Psoas muscle (tissue), 8 donors: ENCODE results near the gene UTP11. TPM values are rescaled to one million over a fixed set of nuclear protein-coding genes. Genes with fewer than 3 reads are reported as not detected.
A peak's percentile ranks its signal among the peaks of the same experiment; 100 is the strongest.
"Not testable (repeated sequence)": the region's sequence is repeated elsewhere in the genome, so short reads cannot be mapped to it uniquely, and the experiment has no call there.

Experiments used
- ATAC-seq, 4 donors: fragments of 200-7000 bp; cut with Tn5 transposase; one replicate each; pipeline ENCODE4 v1.9.1; 2020; ENCODE audit warnings: moderate library complexity in 3 of 4, mild to moderate bottlenecking in 2 of 4
- DNase-seq, 2 donors: peaks; one replicate each; pipeline ENCODE4 v3.0.0-alpha.2; 2020
- H3K27ac ChIP-seq: fragments of 200-600 bp; one replicate; pipeline ENCODE4 v1.8.0; 2022
- H3K27me3 ChIP-seq, 3 donors: fragments of 200-600 bp in 1 of 3; one replicate each; pipeline versions ENCODE4 v1.6.1 to v1.8.0; 2013 to 2022; ENCODE audit warnings: low read length in 2 of 3, mild to moderate bottlenecking in 2 of 3, moderate library complexity in 1 of 3; ENCODE audit not compliant: insufficient read depth in 3 of 3
- H3K36me3 ChIP-seq, 2 donors: fragments of 200-600 bp in 1 of 2; one replicate each; pipeline versions ENCODE4 v1.6.1 to v1.8.0; 2013 to 2022; ENCODE audit warnings: low read depth in 1 of 2, mild to moderate bottlenecking in 1 of 2, moderate library complexity in 1 of 2; ENCODE audit not compliant: insufficient read depth in 1 of 2
- H3K4me1 ChIP-seq: fragments of 200-600 bp; one replicate; pipeline ENCODE4 v1.8.0; 2022
- H3K4me3 ChIP-seq: fragments of 200-600 bp; one replicate; pipeline ENCODE4 v1.8.0; 2022; ENCODE audit warnings: mild to moderate bottlenecking
- H3K9me3 ChIP-seq: fragments of 200-600 bp; one replicate; pipeline ENCODE4 v1.8.0; 2022
- WGBS, 3 donors: extraction: QIAGEN DNeasy Blood & Tissue Kit; methylation state at CpG; one replicate each; pipeline versions ENCODE4 v1.1.6 to v1.1.7; 2013; 5-methylcytosine and 5-hydroxymethylcytosine counted together
- intact Hi-C, 2 donors: fragments of 100-400 bp; cut with DNase I; formaldehyde crosslinking; loops; one replicate each; pipeline versions ENCODE4 v1.11.0 to v1.14.2; 2022
- polyA plus RNA-seq, 3 donors: library from polyadenylated mRNA; stranded (reverse); fragments of 200-250 nt; gene quantifications; one replicate each; pipeline ENCODE4 v1.2.3, GENCODE V29; 2013
- total RNA-seq, 4 donors: library from RNA; stranded (reverse); fragmentation: NEBNext Ultra II Directional in 2 of 4; extraction: Animal tissue kit (Norgen Biotek cat#: 25700) in 2 of 4; gene quantifications; one replicate each; pipeline versions ENCODE4 v1.2.1 to v1.2.4, GENCODE V29; 2021 to 2023
- TF ChIP-seq, protein P1 (sequence below): fragments of 200-600 bp; IDR thresholded peaks from one replicate; pipeline ENCODE4 v1.8.0; 2022; ENCODE audit warnings: antibody characterized with exemption
- donor health status: healthy with polysubstance abuse.
- donor health status: DM: no; HTN: no; CAD: no; lungs with moderate emphysema.
- donor health status: Bipolar disorder and iron deficiency.
- donor health status: healthy.
- donor health status: DM: yes; HTN: yes; CAD: no.
- donor health status: DM: no; HTN: no; CAD: no.
- donor health status: DM: no; HTN: no; CAD: no.
- donor health status: DM: yes; HTN: yes; CAD: no.

The UTP11 gene
- total and polyA plus RNA-seq, 7 donors: 65.2 to 253 (median 155) TPM

DNA sequence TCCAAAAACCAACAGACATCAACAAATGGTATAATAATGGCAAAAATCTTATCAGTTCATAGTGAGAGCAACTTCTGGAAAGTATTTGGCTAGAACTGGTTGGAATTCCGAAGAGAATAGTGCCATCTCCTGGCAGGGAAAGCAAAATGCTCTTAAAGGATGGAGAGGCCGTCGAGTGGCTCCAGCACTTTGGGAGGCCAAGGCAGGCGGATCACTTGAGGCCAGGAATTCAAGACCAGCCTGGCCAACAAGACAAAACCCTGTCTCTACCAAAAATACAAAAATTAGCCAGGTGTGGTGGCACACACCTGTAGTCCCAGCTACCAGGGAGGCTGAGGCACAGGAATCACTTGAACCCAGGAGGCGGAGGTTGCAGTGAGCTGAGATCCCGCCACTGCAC lies 37.5 kb upstream of the UTP11 start:
- not testable (repeated sequence) for H3K4me3 ChIP-seq, DNase-seq, H3K9me3 ChIP-seq, H3K27me3 ChIP-seq, H3K4me1 ChIP-seq, H3K27ac ChIP-seq
- 54 to 68% (median 64%) methylated on average over 6 of the region's 6 CpGs for WGBS, 3 donors
- TF ChIP-seq, protein P1, sequence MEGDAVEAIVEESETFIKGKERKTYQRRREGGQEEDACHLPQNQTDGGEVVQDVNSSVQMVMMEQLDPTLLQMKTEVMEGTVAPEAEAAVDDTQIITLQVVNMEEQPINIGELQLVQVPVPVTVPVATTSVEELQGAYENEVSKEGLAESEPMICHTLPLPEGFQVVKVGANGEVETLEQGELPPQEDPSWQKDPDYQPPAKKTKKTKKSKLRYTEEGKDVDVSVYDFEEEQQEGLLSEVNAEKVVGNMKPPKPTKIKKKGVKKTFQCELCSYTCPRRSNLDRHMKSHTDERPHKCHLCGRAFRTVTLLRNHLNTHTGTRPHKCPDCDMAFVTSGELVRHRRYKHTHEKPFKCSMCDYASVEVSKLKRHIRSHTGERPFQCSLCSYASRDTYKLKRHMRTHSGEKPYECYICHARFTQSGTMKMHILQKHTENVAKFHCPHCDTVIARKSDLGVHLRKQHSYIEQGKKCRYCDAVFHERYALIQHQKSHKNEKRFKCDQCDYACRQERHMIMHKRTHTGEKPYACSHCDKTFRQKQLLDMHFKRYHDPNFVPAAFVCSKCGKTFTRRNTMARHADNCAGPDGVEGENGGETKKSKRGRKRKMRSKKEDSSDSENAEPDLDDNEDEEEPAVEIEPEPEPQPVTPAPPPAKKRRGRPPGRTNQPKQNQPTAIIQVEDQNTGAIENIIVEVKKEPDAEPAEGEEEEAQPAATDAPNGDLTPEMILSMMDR: peak; percentile 63
- peaks cover 22 to 97% of the 10 kb centered on the region in 2 donors for H3K36me3 ChIP-seq
- intact Hi-C loops: loop anchor here (1.0 to 5.0 kb wide), 2 partner anchors 83 to 85 kb away; no protein-coding TSS in a partner anchor
- peak in 3 of 4 donors; percentile 38 to 63 (median 59) for ATAC-seq

DNA sequence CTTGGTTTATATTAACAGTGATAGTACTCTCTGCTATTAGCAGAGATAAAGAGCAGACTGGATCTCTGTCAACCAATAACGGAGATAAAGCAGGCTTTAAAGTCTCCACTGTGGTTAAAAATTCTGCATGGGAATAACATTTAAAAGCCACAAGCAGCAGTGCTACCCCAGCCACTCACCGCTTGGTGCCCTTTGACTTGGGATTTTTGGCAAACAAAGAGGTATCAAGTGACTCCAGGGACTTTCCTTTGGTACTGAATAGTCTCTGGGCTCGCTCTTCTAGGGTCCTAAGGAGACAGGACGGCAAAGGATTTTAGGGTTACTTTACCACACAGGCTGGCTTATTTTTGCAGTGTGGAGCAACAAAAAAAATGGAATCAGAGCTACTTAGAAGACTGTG lies 34.0 kb upstream of the UTP11 start:
- WGBS, 3 donors: 44 to 78% (median 50%) methylated on average over 4 of the region's 4 CpGs
- peak in 2 of 4 donors; percentile 19 to 30 for ATAC-seq

DNA sequence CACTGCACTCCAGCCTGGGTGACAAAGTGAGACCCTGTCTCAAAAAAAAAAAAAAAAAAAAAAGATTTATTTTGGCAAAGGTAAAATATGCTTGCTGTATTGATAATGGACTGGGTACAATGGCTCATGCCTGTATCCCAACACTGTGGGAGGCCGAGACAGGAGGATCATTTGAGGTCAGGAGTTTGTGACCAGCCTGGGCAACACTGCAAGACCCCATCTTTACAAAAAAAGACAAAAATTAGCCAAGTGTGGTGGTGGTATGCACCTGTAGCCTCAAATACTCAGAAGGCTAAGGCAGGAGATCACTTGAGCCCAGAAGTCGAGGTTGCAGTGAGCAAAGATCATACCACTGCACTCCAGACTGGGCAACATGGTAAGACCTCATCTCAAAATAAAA lies 29.0 kb upstream of the UTP11 start:
- H3K27me3 ChIP-seq: no peaks in the 10 kb centered on the region
- H3K36me3 ChIP-seq: peaks cover 23 to 96% of the 10 kb centered on the region in 2 donors
- DNase-seq (no peak), ATAC-seq (no peak)
- intact Hi-C loops: no loop called here
- TF ChIP-seq, protein P1: no peak
- 94 to 100% (median 96%) methylated on average over 2 of the region's 2 CpGs for WGBS, 3 donors
- H3K9me3 ChIP-seq: no peaks in the 10 kb centered on the region
- H3K4me1 ChIP-seq: peaks cover 4% of the 10 kb centered on the region
- no peak overlapping the region for H3K4me3 ChIP-seq
- H3K27ac ChIP-seq: no peak overlapping the region

More for the DNA sequence above, 34.0 kb upstream of the UTP11 start:
- TF ChIP-seq, protein P1: no peak
- Histone ChIP-seq H3K9me3 (no peaks in the 10 kb centered on the region), H3K36me3 (peaks cover 26 to 100% of the 10 kb centered on the region in 2 donors), H3K4me1 (no peaks in the 10 kb centered on the region), H3K27ac (no peak overlapping the region), H3K4me3 (no peak overlapping the region), H3K27me3 (no peaks in the 10 kb centered on the region)
- DNase-seq: no peak
- intact Hi-C loops: loop anchor here in 1 of 2 donors (5.0 kb wide), 1 partner anchor 86 kb away; no protein-coding TSS in a partner anchor

DNA sequence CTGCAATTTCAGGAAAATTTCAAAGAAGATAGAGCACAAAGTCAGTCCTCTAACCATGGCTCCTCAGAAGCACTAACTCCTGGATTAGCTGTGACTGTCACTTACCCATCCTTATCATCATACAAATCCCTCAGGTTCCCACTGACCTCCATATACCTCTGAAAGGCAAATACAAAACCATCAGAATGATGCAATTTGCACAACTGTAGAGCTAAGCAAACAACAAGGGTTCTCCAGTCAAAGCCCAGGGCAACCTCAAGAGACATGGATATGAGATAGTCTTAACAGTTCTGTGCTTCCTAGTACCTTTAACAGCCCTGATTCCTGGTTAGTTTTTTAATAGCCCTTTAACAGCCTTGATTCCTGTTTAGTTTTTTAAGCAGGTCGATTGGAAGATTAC lies 24.9 kb upstream of the UTP11 start:
- intact Hi-C loops: no loop called here
- 45 to 53% (median 46%) methylated on average over 1 of the region's 1 CpG for WGBS, 3 donors
- Histone ChIP-seq H3K36me3 (peaks cover 8 to 54% of the 10 kb centered on the region in 2 donors), H3K9me3 (no peaks in the 10 kb centered on the region), H3K27me3 (no peaks in the 10 kb centered on the region), H3K4me1 (peaks cover 27% of the 10 kb centered on the region), H3K4me3 (no peak overlapping the region), H3K27ac (no peak overlapping the region)
- DNase-seq: no peak
- ATAC-seq: no peak
- TF ChIP-seq, protein P1: no peak

DNA sequence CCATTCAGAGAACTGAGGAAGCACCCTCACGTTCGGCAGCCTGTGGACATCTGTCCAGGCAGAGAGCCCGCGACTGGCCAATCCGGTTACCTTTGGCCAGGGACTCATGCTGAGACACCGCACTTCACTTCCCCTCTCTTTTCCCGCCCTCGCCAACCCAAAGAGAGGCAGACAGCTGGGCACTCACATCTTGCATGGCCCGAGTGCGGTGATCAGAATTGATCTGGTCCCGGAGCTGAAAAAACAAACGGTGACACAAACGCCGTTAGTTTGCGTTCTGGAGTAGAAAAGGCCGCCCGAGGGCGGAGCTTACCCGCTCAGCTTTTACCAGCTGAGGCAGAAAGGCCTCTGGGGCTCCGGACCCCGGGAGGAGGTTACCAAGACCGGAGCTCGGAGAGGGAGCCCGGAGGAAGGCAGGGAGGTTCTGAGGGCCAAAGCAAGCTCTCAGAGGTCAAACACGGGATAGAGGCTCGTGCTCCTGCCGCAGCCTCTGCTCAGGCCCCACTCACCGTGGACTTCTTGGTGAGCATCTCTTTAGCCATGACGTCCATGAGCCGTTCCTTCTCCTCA lies 23.1 kb upstream of the UTP11 start:
- Histone ChIP-seq H3K27me3 (no peaks in the 10 kb centered on the region), H3K4me1 (peaks cover 27% of the 10 kb centered on the region), H3K9me3 (no peaks in the 10 kb centered on the region), H3K36me3 (peaks cover 5 to 37% of the 10 kb centered on the region in 2 donors), H3K4me3 (peak overlapping the region; percentile 76), H3K27ac (peak overlapping the region; percentile 76)
- ATAC-seq (peak; percentile 10 to 20 (median 12)), DNase-seq (peak; percentile 40 to 75)
- 0% methylated on average over 30 of the region's 30 CpGs for WGBS, 3 donors
- intact Hi-C loops: no loop called here
- TF ChIP-seq, protein P1: no peak
